Measurements from ENCODE around the gene TMEM18. TPM values are rescaled to one million over a fixed set of nuclear protein-coding genes. Genes with fewer than 3 reads are reported as not detected.

The TMEM18 gene
- total RNA-seq, 2 experiments from 2014 or later, result 25.6 to 26.3 TPM

DNA sequence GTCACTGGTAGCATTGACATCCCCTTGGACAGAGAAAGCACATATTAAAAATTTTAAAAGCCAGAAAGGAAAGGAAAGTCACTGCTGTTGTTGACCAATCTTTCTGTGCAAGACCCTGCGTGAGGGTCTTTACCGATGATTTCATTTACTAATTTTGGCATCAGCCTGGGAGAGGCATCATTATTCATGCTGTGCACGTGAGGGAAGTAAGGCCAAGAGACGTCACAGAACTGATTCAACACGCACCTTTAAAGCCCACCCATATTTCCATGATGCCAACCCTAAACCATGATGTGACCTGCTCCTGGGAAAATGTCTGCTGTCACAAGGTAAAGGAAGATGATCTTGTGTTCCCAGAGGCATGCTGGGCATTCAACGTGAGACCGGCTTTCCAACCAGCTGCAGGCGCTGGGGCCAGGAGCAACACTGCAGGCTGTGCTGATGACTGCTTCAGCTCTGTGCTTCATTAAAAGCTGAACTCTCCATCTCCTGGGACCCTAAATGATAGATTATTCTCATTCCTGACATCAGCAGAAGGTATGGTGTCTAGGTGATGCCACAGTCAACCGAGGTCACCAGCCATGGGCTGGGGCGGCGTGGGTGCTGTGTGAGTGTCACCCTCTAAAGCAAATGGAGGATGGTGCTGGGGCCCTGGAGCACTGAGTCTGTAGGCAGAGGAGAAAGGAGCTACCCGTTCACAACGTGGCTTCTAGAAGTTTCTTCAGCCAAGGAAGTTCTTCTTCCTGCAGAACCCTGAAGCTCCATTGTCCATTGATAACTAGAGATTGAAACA, 53.9 kb downstream of the TMEM18 start:
- no peaks in the 10 kb centered on the region for H3K4me1 ChIP-seq (ENCODE audit: insufficient read depth, low read length)
- DNase-seq (no peak), ATAC-seq (ENCODE audit: poor library complexity) (no peak)
- POLR2A ChIA-PET, result no interaction called here
- H3K4me1 Mint-ChIP-seq (ENCODE audit: low read depth), result no peaks in the 10 kb centered on the region
- H3K9me3 Mint-ChIP-seq, result no peaks in the 10 kb centered on the region
- no peaks in the 10 kb centered on the region for H3K36me3 ChIP-seq (ENCODE audit: insufficient read depth, low read length)
- H3K36me3 Mint-ChIP-seq (ENCODE audit: low read depth), result no peaks in the 10 kb centered on the region
- H3K27me3 ChIP-seq (ENCODE audit: control insufficient read depth in 1 of 2, insufficient read depth in 2 of 2, low read length in 2 of 2), result no peaks in the 10 kb centered on the region
- TF ChIP-seq, protein P1, sequence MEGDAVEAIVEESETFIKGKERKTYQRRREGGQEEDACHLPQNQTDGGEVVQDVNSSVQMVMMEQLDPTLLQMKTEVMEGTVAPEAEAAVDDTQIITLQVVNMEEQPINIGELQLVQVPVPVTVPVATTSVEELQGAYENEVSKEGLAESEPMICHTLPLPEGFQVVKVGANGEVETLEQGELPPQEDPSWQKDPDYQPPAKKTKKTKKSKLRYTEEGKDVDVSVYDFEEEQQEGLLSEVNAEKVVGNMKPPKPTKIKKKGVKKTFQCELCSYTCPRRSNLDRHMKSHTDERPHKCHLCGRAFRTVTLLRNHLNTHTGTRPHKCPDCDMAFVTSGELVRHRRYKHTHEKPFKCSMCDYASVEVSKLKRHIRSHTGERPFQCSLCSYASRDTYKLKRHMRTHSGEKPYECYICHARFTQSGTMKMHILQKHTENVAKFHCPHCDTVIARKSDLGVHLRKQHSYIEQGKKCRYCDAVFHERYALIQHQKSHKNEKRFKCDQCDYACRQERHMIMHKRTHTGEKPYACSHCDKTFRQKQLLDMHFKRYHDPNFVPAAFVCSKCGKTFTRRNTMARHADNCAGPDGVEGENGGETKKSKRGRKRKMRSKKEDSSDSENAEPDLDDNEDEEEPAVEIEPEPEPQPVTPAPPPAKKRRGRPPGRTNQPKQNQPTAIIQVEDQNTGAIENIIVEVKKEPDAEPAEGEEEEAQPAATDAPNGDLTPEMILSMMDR (IDR thresholded peaks at IDR 0.05), result no peak
- no peak overlapping the region for H3K4me3 ChIP-seq (ENCODE audit: low read length)
- peaks cover 0 to 10% of the 10 kb centered on the region in 2 experiments for H3K9me3 ChIP-seq (ENCODE audit: control insufficient read depth in 1 of 2, insufficient read depth in 1 of 2, low read length in 2 of 2)
- no peak overlapping the region for H3K27ac Mint-ChIP-seq
- H3K27me3 Mint-ChIP-seq, result no peaks in the 10 kb centered on the region
- intact Hi-C loops (cut with DNase I, micrococcal nuclease), result no loop called here
- CTCF ChIA-PET, result no interaction called here
- H3K4me3 Mint-ChIP-seq, result no peak overlapping the region
- no peak overlapping the region for H3K27ac ChIP-seq (ENCODE audit: low read depth in 1 of 2, low read length in 2 of 2)

DNA sequence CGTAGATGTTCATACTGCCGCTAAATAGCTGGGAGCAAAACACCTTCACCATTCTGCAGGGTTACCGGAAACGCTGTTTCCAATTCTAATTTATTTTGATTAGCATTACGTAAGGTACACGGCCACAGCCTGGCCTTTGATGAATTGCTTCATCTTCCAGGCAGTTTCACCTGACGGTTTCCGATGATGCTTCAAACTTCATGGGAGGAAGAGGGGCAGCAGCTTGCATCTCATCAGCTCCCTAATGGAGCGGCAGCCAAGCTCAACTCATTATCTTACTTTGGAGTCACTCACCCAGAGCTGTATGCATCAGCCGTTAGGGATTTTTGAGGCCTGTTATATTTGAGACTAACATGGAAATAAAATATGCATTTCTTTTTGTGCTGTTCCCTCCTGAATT, 54.8 kb downstream of the TMEM18 start:
- peaks cover 5% of the 10 kb centered on the region for H3K9me3 Mint-ChIP-seq
- H3K36me3 Mint-ChIP-seq (ENCODE audit: low read depth), result no peaks in the 10 kb centered on the region
- ChIA-PET POLR2A (no interaction called here), CTCF (no interaction called here)
- DNase-seq, result no peak
- H3K9me3 ChIP-seq (ENCODE audit: control insufficient read depth in 1 of 2, insufficient read depth in 1 of 2, low read length in 2 of 2), result peaks cover 4 to 10% of the 10 kb centered on the region in 2 experiments
- intact Hi-C loops (cut with DNase I, micrococcal nuclease), result no loop called here
- H3K27me3 ChIP-seq (ENCODE audit: control insufficient read depth in 1 of 2, insufficient read depth in 2 of 2, low read length in 2 of 2), result no peaks in the 10 kb centered on the region
- ATAC-seq (ENCODE audit: poor library complexity), result no peak
- H3K4me1 Mint-ChIP-seq (ENCODE audit: low read depth), result no peaks in the 10 kb centered on the region
- no peaks in the 10 kb centered on the region for H3K27me3 Mint-ChIP-seq
- no peaks in the 10 kb centered on the region for H3K36me3 ChIP-seq (ENCODE audit: insufficient read depth, low read length)
- H3K4me3 ChIP-seq (ENCODE audit: low read length), result no peak overlapping the region
- TF ChIP-seq, protein P1 (IDR thresholded peaks at IDR 0.05), result no peak
- no peak overlapping the region for H3K27ac ChIP-seq (ENCODE audit: low read depth in 1 of 2, low read length in 2 of 2)
- H3K4me1 ChIP-seq (ENCODE audit: insufficient read depth, low read length), result no peaks in the 10 kb centered on the region
- H3K4me3 Mint-ChIP-seq, result no peak overlapping the region
- H3K27ac Mint-ChIP-seq, result no peak overlapping the region

DNA sequence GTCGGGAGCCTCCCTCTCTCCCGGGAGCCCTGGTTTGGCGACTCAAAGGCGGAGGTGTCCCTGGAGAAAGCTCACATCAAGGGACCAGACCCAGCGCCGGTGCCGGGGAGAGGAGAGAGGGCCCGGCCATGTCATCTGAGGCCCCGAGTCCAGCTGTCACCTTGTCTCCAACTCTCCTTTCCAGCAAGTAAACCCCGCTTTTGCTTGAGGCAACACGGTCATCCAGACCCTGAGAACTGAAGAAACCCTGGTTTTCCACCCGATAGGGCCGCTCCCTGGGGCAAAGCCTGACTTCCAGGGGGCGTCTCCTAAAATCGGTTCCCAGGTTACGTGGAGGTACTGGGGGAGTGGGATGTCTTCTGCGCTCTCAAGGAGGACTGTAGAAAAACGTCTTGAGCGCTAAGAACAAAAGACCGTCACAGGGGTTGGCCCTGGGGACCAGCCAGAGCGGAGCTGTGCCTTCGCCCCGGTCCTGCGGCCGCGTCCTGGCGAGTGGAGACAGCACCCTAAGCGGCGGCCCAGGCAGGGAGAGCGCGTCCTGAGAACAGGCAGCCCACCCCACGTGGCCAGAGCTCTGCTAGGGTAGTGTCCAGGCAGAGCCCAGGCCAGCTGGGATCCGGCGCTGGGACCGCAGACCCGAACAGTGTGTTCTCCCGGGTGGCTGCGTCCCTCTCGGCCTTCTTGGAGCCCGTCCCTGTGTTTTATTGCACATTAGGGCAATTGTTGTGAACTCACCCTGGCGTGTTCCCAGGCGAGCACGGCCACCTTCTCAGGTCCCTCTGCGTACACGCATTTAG, 55.7 kb downstream of the TMEM18 start:
- Mint-ChIP-seq H3K36me3 (ENCODE audit: low read depth) (no peaks in the 10 kb centered on the region), H3K4me1 (ENCODE audit: low read depth) (no peaks in the 10 kb centered on the region), H3K4me3 (no peak overlapping the region), H3K9me3 (peaks cover 5% of the 10 kb centered on the region), H3K27me3 (no peaks in the 10 kb centered on the region), H3K27ac (no peak overlapping the region)
- no peak overlapping the region for H3K27ac ChIP-seq (ENCODE audit: low read depth in 1 of 2, low read length in 2 of 2)
- POLR2A ChIA-PET, result no interaction called here
- CTCF ChIA-PET, result no interaction called here
- no peaks in the 10 kb centered on the region for H3K27me3 ChIP-seq (ENCODE audit: control insufficient read depth in 1 of 2, insufficient read depth in 2 of 2, low read length in 2 of 2)
- H3K4me3 ChIP-seq (ENCODE audit: low read length), result no peak overlapping the region
- ATAC-seq (ENCODE audit: poor library complexity), result no peak
- H3K9me3 ChIP-seq (ENCODE audit: control insufficient read depth in 1 of 2, insufficient read depth in 1 of 2, low read length in 2 of 2), result peaks cover 4 to 10% of the 10 kb centered on the region in 2 experiments
- H3K36me3 ChIP-seq (ENCODE audit: insufficient read depth, low read length), result no peaks in the 10 kb centered on the region
- TF ChIP-seq, protein P1 (IDR thresholded peaks at IDR 0.05), result no peak
- DNase-seq, result no peak
- intact Hi-C loops (cut with DNase I, micrococcal nuclease), result no loop called here
- no peaks in the 10 kb centered on the region for H3K4me1 ChIP-seq (ENCODE audit: insufficient read depth, low read length)
